22Rv1 (cell line): ENCODE data around the gene ZNF486.
"Not testable (repeated sequence)": the region's sequence is repeated elsewhere in the genome, so short reads cannot be mapped to it uniquely, and the experiment has no call there.

Experiments
- CTCF ChIP-seq: fragments of 450-650 bp; IDR thresholded peaks from 2 replicates; pipeline ENCODE4 v1.5.1; 2017; ENCODE audit warnings: mild to moderate bottlenecking
- ZFX ChIP-seq: fragments of 450-650 bp; IDR thresholded peaks from 2 replicates; pipeline ENCODE4 v1.6.1; 2017; ENCODE audit warnings: antibody characterized with exemption, borderline replicate concordance

- not testable (repeated sequence) for TF ChIP-seq CTCF, ZFX
Observed at GRCh38 chr19:20132933-20133332, 34.1 kb upstream of the ZNF486 start.
